Measurements from ENCODE around the gene TRIM54. TPM values are rescaled to one million over a fixed set of nuclear protein-coding genes. Genes with fewer than 3 reads are reported as not detected.

The TRIM54 gene
- total RNA-seq, 1 donor from 2014 or later: not detected

DNA sequence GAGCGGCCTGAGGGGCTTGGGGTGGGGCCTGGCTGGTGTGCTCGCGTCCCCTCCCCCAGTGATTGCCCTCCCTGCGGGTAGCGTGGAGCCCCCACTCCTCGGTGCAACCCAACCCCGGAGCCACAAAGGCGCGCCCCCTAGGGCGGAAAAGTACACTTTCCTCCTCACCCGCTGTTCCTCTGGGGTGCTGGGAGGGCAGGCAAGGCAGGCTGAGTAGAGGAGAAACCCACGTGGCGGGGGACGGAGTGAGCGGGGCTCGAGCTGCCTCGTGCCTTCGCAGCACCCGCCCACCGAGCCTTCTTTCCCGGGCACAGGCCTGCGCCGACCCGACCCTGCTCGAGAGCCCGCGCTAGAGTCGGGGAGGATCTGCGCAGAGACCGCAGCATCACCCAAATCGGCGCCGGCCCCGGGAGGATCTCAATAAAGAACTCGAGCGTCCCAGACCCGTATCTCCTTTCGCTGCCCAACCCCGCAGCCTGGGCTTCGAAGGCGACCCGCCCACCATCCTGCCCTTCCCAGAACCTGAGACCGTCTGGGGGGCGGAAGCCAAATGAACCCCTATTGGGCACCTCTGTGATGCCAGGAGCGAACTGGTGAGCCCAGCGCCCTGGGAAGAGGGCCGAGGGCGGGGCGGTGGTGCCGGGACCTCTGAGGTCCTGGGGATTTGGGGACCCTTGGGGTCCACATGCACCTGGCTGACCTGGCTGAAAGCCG lies 24.5 kb downstream of the TRIM54 start:
- TF ChIP-seq, protein P1, sequence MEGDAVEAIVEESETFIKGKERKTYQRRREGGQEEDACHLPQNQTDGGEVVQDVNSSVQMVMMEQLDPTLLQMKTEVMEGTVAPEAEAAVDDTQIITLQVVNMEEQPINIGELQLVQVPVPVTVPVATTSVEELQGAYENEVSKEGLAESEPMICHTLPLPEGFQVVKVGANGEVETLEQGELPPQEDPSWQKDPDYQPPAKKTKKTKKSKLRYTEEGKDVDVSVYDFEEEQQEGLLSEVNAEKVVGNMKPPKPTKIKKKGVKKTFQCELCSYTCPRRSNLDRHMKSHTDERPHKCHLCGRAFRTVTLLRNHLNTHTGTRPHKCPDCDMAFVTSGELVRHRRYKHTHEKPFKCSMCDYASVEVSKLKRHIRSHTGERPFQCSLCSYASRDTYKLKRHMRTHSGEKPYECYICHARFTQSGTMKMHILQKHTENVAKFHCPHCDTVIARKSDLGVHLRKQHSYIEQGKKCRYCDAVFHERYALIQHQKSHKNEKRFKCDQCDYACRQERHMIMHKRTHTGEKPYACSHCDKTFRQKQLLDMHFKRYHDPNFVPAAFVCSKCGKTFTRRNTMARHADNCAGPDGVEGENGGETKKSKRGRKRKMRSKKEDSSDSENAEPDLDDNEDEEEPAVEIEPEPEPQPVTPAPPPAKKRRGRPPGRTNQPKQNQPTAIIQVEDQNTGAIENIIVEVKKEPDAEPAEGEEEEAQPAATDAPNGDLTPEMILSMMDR (IDR thresholded peaks at IDR 0.05; ENCODE audit: unreplicated experiment): no peak

DNA sequence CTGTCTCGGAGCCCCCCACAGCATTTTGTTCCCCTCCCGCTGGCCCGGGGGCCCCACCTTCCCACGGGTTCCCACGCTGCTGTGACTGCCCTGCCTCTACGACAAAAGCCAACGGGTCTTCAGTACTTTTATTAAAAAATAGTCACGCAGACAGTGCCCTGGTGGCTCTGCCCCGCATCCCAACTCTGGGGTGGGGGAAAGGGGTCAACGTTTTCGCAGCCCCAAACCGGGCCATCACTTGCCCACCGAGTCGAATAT lies 25.0 kb downstream of the TRIM54 start:
- Mint-ChIP-seq H3K9me3 (ENCODE audit: unreplicated experiment) (no peaks in the 10 kb centered on the region), H3K4me3 (ENCODE audit: unreplicated experiment) (no peak overlapping the region), H3K4me1 (ENCODE audit: unreplicated experiment) (peaks cover 3% of the 10 kb centered on the region), H3K27me3 (ENCODE audit: unreplicated experiment) (peaks cover 26% of the 10 kb centered on the region), H3K27ac (ENCODE audit: unreplicated experiment) (no peak overlapping the region), H3K36me3 (ENCODE audit: low read depth, unreplicated experiment) (peaks cover 15% of the 10 kb centered on the region)
- no peak for DNase-seq (ENCODE audit: low spot score)
- TF ChIP-seq, protein P1 (IDR thresholded peaks at IDR 0.05; ENCODE audit: unreplicated experiment): no peak

More for the DNA sequence above, 24.5 kb downstream of the TRIM54 start:
- Mint-ChIP-seq H3K27ac (ENCODE audit: unreplicated experiment) (no peak overlapping the region), H3K9me3 (ENCODE audit: unreplicated experiment) (no peaks in the 10 kb centered on the region), H3K4me1 (ENCODE audit: unreplicated experiment) (peaks cover 3% of the 10 kb centered on the region), H3K4me3 (ENCODE audit: unreplicated experiment) (no peak overlapping the region), H3K36me3 (ENCODE audit: low read depth, unreplicated experiment) (peaks cover 11% of the 10 kb centered on the region), H3K27me3 (ENCODE audit: unreplicated experiment) (peaks cover 26% of the 10 kb centered on the region)
- DNase-seq (ENCODE audit: low spot score): no peak

DNA sequence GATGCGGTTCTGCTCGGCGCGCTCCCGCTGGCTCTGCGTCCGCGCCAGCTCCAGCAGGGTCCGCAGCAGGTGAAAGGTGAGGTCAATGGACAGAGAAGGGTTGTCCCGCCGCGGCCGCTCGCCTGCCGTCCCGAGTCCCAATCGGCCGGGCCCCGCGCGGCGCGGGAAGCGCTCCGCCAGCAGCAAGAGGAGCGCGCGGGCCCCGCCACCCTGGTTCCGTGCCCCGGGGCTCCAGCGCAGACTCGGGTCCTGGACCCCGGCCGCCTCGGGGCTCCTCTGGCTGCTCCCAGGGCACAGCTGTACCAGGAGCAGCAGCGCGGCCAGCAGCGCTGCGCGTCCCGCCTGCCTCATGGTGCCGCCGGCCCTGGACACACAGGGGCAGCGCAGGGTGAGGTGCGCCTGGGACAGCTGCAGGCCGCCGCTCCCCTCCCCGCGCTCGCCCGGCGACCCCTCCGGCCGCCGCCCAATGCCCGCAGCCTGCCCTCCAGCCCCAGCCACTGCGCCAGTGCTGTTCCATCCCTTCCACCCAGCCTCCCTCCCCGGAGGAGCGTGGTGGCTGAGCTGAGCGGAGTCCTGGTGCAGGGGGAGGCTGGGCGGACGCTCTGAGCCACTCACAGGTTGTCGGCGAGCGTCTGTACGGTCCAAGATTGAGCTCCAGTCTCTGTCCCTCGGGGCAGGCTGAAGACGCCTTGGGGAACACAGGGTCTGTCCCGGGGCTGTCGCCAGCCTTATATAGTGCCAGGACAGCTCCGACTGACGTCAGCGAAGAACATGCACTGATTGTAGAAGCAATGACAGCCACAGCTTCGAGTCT lies 25.5 kb downstream of the TRIM54 start:
- H3K9me3 Mint-ChIP-seq (ENCODE audit: unreplicated experiment): no peaks in the 10 kb centered on the region
- peaks cover 16% of the 10 kb centered on the region for H3K36me3 Mint-ChIP-seq (ENCODE audit: low read depth, unreplicated experiment)
- TF ChIP-seq, protein P1 (IDR thresholded peaks at IDR 0.05; ENCODE audit: unreplicated experiment): no peak
- no peak overlapping the region for H3K27ac Mint-ChIP-seq (ENCODE audit: unreplicated experiment)
- no peak overlapping the region for H3K4me3 Mint-ChIP-seq (ENCODE audit: unreplicated experiment)
- peaks cover 3% of the 10 kb centered on the region for H3K4me1 Mint-ChIP-seq (ENCODE audit: unreplicated experiment)
- DNase-seq (ENCODE audit: low spot score): no peak
- peaks cover 26% of the 10 kb centered on the region for H3K27me3 Mint-ChIP-seq (ENCODE audit: unreplicated experiment)

DNA sequence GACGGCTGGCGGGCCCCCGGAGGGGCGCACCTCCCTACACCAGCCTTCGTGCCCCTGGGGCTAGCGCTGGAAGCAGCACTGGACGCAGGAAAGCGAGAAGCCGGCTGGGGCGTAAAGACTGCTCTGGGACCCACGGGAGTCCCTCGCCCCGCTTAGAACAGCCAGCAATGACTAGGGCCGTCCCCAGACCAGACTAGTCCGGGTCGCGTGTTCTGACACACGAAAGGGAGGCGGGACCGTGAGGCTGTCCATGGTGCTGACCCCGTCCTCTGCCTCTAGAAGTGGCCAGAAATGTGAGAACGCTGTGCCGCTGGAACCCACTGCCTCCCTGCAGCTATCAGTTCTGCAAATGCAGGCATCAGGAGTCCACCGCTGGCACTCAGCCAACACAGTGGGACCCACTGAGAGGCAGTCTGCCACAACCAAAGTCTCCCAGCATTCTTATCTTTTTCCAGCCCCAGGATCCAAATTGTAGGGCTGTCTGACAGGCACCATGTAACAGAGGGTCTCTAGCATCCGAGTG lies 26.2 kb downstream of the TRIM54 start, which contains the start of gene UCN:
Gene UCN (minus strand): TSS at position 87 of the 523 bp plus-strand sequence. CDS start 550 bp downstream, outside the sequence.
- H3K36me3 Mint-ChIP-seq (ENCODE audit: low read depth, unreplicated experiment): peaks cover 16% of the 10 kb centered on the region
- H3K27me3 Mint-ChIP-seq (ENCODE audit: unreplicated experiment): peaks cover 25% of the 10 kb centered on the region
- peak; percentile 77 for DNase-seq (ENCODE audit: low spot score)
- H3K27ac Mint-ChIP-seq (ENCODE audit: unreplicated experiment): no peak within 1 kb of the TSS
- peak within 1 kb of the TSS; percentile 44 for H3K4me3 Mint-ChIP-seq (ENCODE audit: unreplicated experiment)
- no peaks in the 10 kb centered on the region for H3K9me3 Mint-ChIP-seq (ENCODE audit: unreplicated experiment)
- TF ChIP-seq, protein P1 (IDR thresholded peaks at IDR 0.05; ENCODE audit: unreplicated experiment): no peak
- peaks cover 3% of the 10 kb centered on the region for H3K4me1 Mint-ChIP-seq (ENCODE audit: unreplicated experiment)
